Measurements from ENCODE around the gene OR52N5. TPM values are rescaled to one million over a fixed set of nuclear protein-coding genes. Genes with fewer than 3 reads are reported as not detected.

Gene OR52N5
- total RNA-seq (2016; rRNA removed; fragmentation: Illumina TruSeq; extraction: Trizol) (not detected in 2 replicates), polyA plus RNA-seq (2011; rRNA removed) (not detected in 2 replicates), polyA minus RNA-seq (2011; rRNA and poly(A)+ RNA removed; ENCODE audit: low replicate concordance) (not detected in 2 replicates), Bru-seq, nascent RNA (not detected), BruChase-seq, experiment 1, labeled RNA remaining after a 6-hour chase (percentile 2 among the genes with signal in this experiment), BruChase-seq, experiment 2, labeled RNA remaining after a 2-hour chase (not detected)
- not detected in 2 replicates for total RNA-seq (2016; cell fraction: cytosol; rRNA removed; fragmentation: Illumina TruSeq; extraction: Trizol; ENCODE audit: low read depth)
- total RNA-seq (2016; cell fraction: insoluble cytoplasmic fraction; rRNA removed; fragmentation: Illumina TruSeq; extraction: Trizol), result not detected in 2 replicates
- total RNA-seq (2016; cell fraction: membrane; rRNA removed; fragmentation: Illumina TruSeq; extraction: Trizol), result not detected in 2 replicates
- not detected in 2 replicates for total RNA-seq (2016; cell fraction: nucleus; rRNA removed; fragmentation: Illumina TruSeq; extraction: Trizol)
- polyA plus RNA-seq (2011; cell fraction: cytosol; rRNA removed), result not detected in 2 replicates
- polyA plus RNA-seq (2011; cell fraction: nucleus; rRNA removed), result not detected in 2 replicates
- polyA plus RNA-seq (2012), result not detected in 2 replicates
- polyA plus RNA-seq (2016; cell fraction: cytosol; fragmentation: Illumina TruSeq; extraction: Trizol; ENCODE audit: low read depth), result not detected in 2 replicates
- not detected in 2 replicates for polyA plus RNA-seq (2016; cell fraction: insoluble cytoplasmic fraction; fragmentation: Illumina TruSeq; extraction: Trizol; ENCODE audit: low read depth)
- polyA plus RNA-seq (2016; cell fraction: membrane; fragmentation: Illumina TruSeq; extraction: Trizol; ENCODE audit: low read depth), result not detected in 2 replicates
- not detected in 2 replicates for polyA plus RNA-seq (2016; cell fraction: nucleus; fragmentation: Illumina TruSeq; extraction: Trizol; ENCODE audit: insufficient read depth, low read depth)
- polyA minus RNA-seq (2011; cell fraction: cytosol; rRNA and poly(A)+ RNA removed), result not detected in 2 replicates
- not detected in 2 replicates for polyA minus RNA-seq (2011; cell fraction: nucleus; rRNA and poly(A)+ RNA removed)
- long read RNA-seq, experiment 1, result 0 reads
- long read RNA-seq, experiment 2, result 0 reads

DNA sequence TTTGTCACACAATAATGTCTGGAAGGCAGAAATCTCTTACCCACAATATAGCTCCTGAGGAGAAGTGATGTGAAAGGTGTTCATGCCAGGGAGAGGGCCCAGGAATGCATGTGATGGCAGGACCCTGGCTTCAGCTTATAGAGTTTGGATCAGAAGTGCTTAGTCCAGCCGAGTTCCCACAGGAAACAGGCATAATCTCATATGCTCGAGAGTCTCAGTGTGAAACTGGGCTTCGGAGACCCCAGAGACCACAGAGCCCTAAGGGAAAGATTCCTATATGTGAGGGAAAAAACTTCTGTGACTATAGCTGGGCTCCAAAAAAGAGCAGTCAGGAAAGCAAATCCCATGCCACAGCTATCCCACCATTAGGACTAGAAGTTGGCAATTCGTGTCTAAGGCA lies at the start of gene OR52N5:
Gene OR52N5 (minus strand): TSS at position 101 of the 400 bp plus-strand sequence. CDS start 4,721 bp downstream, outside the sequence.
- Histone ChIP-seq H3K4me2 (ENCODE audit: low read depth, low read length) (no peak within 1 kb of the TSS), H3K4me1 (ENCODE audit: insufficient read depth, low read length) (no peaks in the 10 kb centered on the region), H3K27ac (ENCODE audit: extremely low read length, insufficient read depth, low read length) (no peak within 1 kb of the TSS), H3K79me2 (ENCODE audit: insufficient read depth, low read length) (no peaks in the 10 kb centered on the region), H2AFZ (ENCODE audit: low read length) (no peak within 1 kb of the TSS), H3K9me3 (ENCODE audit: low read length) (no peaks in the 10 kb centered on the region), H3K27me3 (ENCODE audit: control insufficient read depth in 1 of 2, insufficient read depth in 2 of 2, low read length in 2 of 2) (no peaks in the 10 kb centered on the region), H3K36me3 (replicated peaks in 1 of 2; ENCODE audit: control insufficient read depth in 1 of 2, insufficient read depth in 2 of 2, low read length in 2 of 2) (no peaks in the 10 kb centered on the region), H3K9ac (ENCODE audit: insufficient read depth, low read depth, low read length) (no peak within 1 kb of the TSS), H3K4me3 (replicated peaks in 1 of 3; ENCODE audit: insufficient read depth in 1 of 3, low read depth in 2 of 3, low read length in 3 of 3) (no peak within 1 kb of the TSS), H4K20me1 (ENCODE audit: insufficient read depth, low read length) (no peaks in the 10 kb centered on the region)
- in situ Hi-C loops (cut with HindIII; ENCODE audit: extremely low pct_ligation_motif_present, low pct_unique_long_range_greater_than_20kb), result no loop called here
- 0% methylated on average over 4 of the region's 4 CpGs for WGBS (ENCODE audit: low lambda C conversion rate)
- ChIA-PET CTCF (ENCODE audit: low intra/inter-chr PET ratio, low total read pairs) (no interaction called here), POLR2A (no interaction called here)
- TF ChIP-seq ASH2L (IDR thresholded peaks at IDR 0.05; ENCODE audit: insufficient read length, low read depth, low read length) (no peak), HDAC6 (IDR thresholded peaks at IDR 0.05; ENCODE audit: low read depth, low read length) (no peak), DMTF1 (CRISPR knock-in tag; IDR thresholded peaks at IDR 0.05) (no peak), ZNF350 (CRISPR knock-in tag; IDR thresholded peaks at IDR 0.05; ENCODE audit: borderline replicate concordance, low read depth) (no peak), NCOA2 (CRISPR knock-in tag; IDR thresholded peaks at IDR 0.05) (no peak), THAP7 (CRISPR knock-in tag; IDR thresholded peaks at IDR 0.05) (no peak), KDM5A (IDR thresholded peaks at IDR 0.05; ENCODE audit: borderline replicate concordance, low read length) (no peak), POLR2AphosphoS2 (IDR thresholded peaks at IDR 0.05; ENCODE audit: low read depth, low read length) (no peak)
- TF ChIP-seq, protein P1, sequence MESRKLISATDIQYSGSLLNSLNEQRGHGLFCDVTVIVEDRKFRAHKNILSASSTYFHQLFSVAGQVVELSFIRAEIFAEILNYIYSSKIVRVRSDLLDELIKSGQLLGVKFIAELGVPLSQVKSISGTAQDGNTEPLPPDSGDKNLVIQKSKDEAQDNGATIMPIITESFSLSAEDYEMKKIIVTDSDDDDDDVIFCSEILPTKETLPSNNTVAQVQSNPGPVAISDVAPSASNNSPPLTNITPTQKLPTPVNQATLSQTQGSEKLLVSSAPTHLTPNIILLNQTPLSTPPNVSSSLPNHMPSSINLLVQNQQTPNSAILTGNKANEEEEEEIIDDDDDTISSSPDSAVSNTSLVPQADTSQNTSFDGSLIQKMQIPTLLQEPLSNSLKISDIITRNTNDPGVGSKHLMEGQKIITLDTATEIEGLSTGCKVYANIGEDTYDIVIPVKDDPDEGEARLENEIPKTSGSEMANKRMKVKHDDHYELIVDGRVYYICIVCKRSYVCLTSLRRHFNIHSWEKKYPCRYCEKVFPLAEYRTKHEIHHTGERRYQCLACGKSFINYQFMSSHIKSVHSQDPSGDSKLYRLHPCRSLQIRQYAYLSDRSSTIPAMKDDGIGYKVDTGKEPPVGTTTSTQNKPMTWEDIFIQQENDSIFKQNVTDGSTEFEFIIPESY (CRISPR knock-in tag; IDR thresholded peaks at IDR 0.05), result no peak
- FAIRE-seq (no peak), DNase-seq (ENCODE audit: low spot score) (no peak), ATAC-seq (no peak)
- no TSS peak for BruUV-seq (replicated peaks)
- intact Hi-C loops (cut with micrococcal nuclease; ENCODE audit: unreplicated experiment), result no loop called here
